Suprapubic skin (tissue), 4 donors: ENCODE results near the gene GJC2. TPM values are rescaled to one million over a fixed set of nuclear protein-coding genes. Genes with fewer than 3 reads are reported as not detected.

Experiments
- DNase-seq, 2 donors: peaks; one replicate each; pipeline ENCODE4 v3.0.0-alpha.2; 2019; ENCODE audit warnings: low spot score in 2 of 2
- H3K27ac ChIP-seq: fragments of 200-600 bp; sonication (generic); one replicate; pipeline ENCODE4 v1.5.1; 2019
- H3K27me3 ChIP-seq: fragments of 200-600 bp; sonication (generic); one replicate; pipeline ENCODE4 v1.5.1; 2019
- H3K36me3 ChIP-seq: fragments of 200-600 bp; sonication (generic); one replicate; pipeline ENCODE4 v1.5.1; 2019
- H3K4me1 ChIP-seq: fragments of 200-600 bp; sonication (generic); one replicate; pipeline ENCODE4 v1.5.1; 2019
- H3K4me3 ChIP-seq: fragments of 200-600 bp; sonication (generic); one replicate; pipeline ENCODE4 v1.5.1; 2019; ENCODE audit warnings: mild to moderate bottlenecking
- H3K9me3 ChIP-seq: fragments of 200-600 bp; sonication (generic); one replicate; pipeline ENCODE4 v1.5.1; 2019
- CTCF ChIP-seq, 2 donors: fragments of 200-600 bp in 1 of 2; fragments of 450-650 bp in 1 of 2; sonication (generic) in 1 of 2; IDR thresholded peaks; one replicate each; pipeline ENCODE4 v1.5.1; 2016 to 2019; ENCODE audit warnings: antibody characterized with exemption in 2 of 2, mild to moderate bottlenecking in 1 of 2, moderate library complexity in 1 of 2
- EP300 ChIP-seq: sonication (generic); formaldehyde crosslinking; IDR thresholded peaks from one replicate; pipeline ENCODE4 v1.6.1; 2017; ENCODE audit warnings: antibody characterized with exemption
- POLR2A ChIP-seq, 2 donors: fragments of 450-650 bp; IDR thresholded peaks; one replicate each; pipeline ENCODE4 v1.6.1; 2017; ENCODE audit warnings: antibody characterized with exemption in 2 of 2, mild to moderate bottlenecking in 2 of 2, moderate library complexity in 2 of 2
- POLR2AphosphoS5 ChIP-seq, 3 donors: sonication (generic); formaldehyde crosslinking; IDR thresholded peaks; one replicate each; pipeline ENCODE4 v1.6.1; 2017; ENCODE audit warnings: antibody characterized with exemption in 3 of 3
- WGBS: methylation state at CpG from one replicate; pipeline ENCODE4 v1.1.5; 2018; 5-methylcytosine and 5-hydroxymethylcytosine counted together
- total RNA-seq, 4 donors: library from RNA; depleted of rRNA; stranded (reverse); fragments of >200 nt; gene quantifications; one replicate each; pipeline ENCODE4 v1.1.0, GENCODE V29; 2016

Gene GJC2
- total RNA-seq, 4 donors from 2014 or later, result 2.5 to 3.6 (median 3.0) TPM

- Histone ChIP-seq H3K36me3 (peaks cover 26% of the 10 kb centered on the region), H3K4me1 (peaks cover 66% of the 10 kb centered on the region), H3K27me3 (no peaks in the 10 kb centered on the region), H3K27ac (peak overlapping the region; percentile 73), H3K9me3 (no peaks in the 10 kb centered on the region), H3K4me3 (peak overlapping the region; percentile 36)
- 68% methylated on average over 6 of the region's 12 CpGs for WGBS
- DNase-seq, result peak in 1 of 2 donors; percentile 66
- TF ChIP-seq POLR2AphosphoS5 (IDR thresholded peaks at IDR 0.05), result no peak
- no peak for TF ChIP-seq EP300
Observed at GRCh38 chr1:228151180-228151925, 1.6 kb downstream of the GJC2 start.

DNA sequence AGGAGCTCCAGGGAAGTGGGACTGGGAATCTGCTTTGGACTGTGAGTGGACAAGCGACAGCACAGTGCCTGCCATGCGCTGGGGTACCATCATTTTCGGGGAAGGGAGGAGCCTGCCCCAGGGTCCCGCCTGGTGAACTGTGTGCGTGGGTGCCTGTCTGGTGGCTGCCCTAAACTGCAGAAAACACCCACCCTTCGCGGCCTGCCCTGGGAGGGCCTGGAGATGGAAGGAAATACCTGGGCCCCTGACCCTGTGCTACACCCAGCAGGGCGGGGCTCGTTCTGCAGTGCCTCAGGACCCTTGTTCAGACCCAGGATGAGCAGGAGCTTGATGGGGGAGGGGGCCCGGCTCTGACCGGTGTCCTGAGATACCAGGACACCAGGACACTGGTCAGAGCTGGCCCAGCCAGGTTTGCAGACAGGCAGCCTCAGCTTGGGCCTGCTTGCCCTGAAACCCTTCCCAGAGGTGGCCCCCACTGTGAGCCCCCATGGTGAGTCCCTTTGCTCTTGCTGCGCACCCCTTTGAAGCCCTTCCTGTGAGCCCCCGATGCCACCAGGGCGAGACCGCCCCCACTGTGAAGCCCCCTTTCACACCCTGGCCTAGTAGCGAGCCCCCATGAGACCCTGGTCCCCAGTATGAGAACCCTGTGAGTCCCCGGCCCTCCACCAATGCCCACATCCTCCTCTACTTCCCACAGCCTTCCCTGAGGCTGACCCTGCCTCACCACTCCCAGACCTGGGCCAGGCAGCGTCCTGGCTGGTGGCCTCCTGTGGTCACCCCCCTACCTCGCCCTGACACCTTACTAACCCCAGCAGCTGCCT lies 2.6 kb downstream of the GJC2 start:
- Histone ChIP-seq H3K4me3 (no peak overlapping the region), H3K27ac (no peak overlapping the region), H3K9me3 (no peaks in the 10 kb centered on the region), H3K36me3 (peaks cover 17% of the 10 kb centered on the region), H3K27me3 (no peaks in the 10 kb centered on the region), H3K4me1 (peaks cover 59% of the 10 kb centered on the region)
- WGBS, result 85% methylated on average over 15 of the region's 19 CpGs
- TF ChIP-seq POLR2A (IDR thresholded peaks at IDR 0.05) (no peak), POLR2AphosphoS5 (IDR thresholded peaks at IDR 0.05) (no peak), EP300 (no peak), CTCF (IDR thresholded peaks at IDR 0.05) (no peak)
- DNase-seq, result peak in 1 of 2 donors; percentile 65

GRCh38 chr1:228152918-228153258 lies 3.2 kb downstream of the GJC2 start:
- 75% methylated on average over 3 of the region's 3 CpGs for WGBS
- Histone ChIP-seq H3K9me3 (no peaks in the 10 kb centered on the region), H3K27me3 (no peaks in the 10 kb centered on the region), H3K36me3 (peaks cover 11% of the 10 kb centered on the region), H3K27ac (no peak overlapping the region), H3K4me3 (no peak overlapping the region), H3K4me1 (peaks cover 53% of the 10 kb centered on the region)
- DNase-seq, result no peak
- no peak for TF ChIP-seq POLR2AphosphoS5 (IDR thresholded peaks at IDR 0.05)
- no peak for TF ChIP-seq EP300
- TF ChIP-seq CTCF (IDR thresholded peaks at IDR 0.05), result no peak

DNA sequence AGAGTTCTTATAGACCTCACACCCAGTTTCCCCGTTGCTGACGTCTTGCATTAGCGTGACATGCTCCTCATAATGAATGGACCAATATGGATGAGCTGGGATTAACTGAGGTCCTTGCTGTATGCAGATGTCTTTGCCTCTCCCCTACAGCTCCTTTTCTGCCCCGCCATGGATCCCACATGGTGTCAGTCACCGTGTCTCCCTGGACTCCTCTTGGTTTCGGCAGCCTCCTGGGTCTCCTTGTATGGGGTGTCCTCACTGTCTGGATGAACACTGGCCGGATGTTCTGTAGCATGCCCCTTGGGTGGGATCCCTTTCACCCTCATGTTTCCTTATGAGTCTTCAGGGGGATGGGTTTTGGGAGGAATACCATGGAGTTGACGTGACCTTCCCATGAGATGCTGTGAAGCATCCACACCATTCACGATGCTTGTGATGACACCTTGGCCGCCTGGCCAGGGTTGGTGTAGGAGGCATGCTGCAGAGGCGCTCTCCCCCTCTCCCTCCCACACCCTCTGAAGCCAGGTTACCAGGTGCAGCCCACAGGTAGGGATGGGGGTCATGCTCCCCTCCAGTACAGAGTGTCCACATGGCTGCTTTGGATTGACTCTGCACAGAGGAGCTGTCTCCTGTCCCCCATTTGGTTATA lies 4.4 kb downstream of the GJC2 start:
- H3K27me3 ChIP-seq, result no peaks in the 10 kb centered on the region
- no peaks in the 10 kb centered on the region for H3K9me3 ChIP-seq
- H3K27ac ChIP-seq, result no peak overlapping the region
- peak in 1 of 2 donors; percentile 49 for DNase-seq
- TF ChIP-seq CTCF (IDR thresholded peaks at IDR 0.05), result no peak
- H3K36me3 ChIP-seq, result no peaks in the 10 kb centered on the region
- peaks cover 46% of the 10 kb centered on the region for H3K4me1 ChIP-seq
- no peak overlapping the region for H3K4me3 ChIP-seq
- 90% methylated on average over 11 of the region's 11 CpGs for whole genome bisulfite sequencing

DNA sequence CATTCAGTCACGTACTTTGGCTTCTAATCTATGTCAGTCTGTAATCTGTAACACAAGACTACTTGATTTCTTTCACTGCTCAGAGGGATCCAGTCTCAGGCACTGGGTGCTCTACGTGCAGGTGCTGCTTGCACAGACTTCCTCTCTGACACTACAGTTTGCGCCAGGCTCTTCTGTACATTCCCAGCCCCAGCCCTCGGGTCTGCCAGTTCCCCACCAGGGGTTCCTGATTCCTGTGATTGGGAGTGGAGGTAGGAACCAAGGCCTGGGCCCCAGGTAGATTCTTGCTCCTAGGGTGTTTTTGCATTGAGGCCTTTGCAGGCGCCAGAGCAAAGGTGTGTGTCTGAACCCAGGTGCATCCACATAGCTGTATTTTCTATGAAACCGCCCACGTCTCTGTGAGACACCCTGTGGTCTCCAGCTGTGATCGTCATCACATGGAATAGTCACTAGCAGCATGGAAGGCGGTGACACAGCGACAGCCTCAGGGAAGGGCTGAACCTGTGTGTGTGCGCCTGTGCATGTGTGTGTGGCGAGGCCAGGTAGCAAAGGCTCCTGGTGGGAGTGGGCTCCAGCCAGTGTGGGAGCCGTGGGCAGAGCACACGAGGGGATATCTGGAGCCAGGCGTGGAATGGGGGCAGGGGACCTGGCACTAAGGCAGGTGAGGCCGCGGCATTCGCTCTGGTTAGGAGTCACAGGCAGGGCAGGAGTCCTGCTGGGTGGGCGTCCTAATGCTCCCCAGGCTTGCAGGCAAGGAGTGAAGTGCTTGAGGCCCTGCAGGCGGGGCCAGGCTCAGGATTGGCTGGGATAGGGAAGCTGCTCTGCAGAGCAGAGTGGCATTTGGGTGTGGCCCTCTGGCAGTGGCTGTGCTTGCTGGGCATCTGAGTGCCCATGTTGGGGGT lies 5.2 kb downstream of the GJC2 start:
- Histone ChIP-seq H3K9me3 (no peaks in the 10 kb centered on the region), H3K27me3 (no peaks in the 10 kb centered on the region), H3K27ac (peak overlapping the region; percentile 28), H3K4me1 (peaks cover 43% of the 10 kb centered on the region), H3K4me3 (no peak overlapping the region), H3K36me3 (no peaks in the 10 kb centered on the region)
- WGBS, result 49% methylated on average over 12 of the region's 20 CpGs
- peak in 1 of 2 donors; percentile 61 for DNase-seq
- TF ChIP-seq POLR2AphosphoS5 (IDR thresholded peaks at IDR 0.05), result no peak
- TF ChIP-seq POLR2A (IDR thresholded peaks at IDR 0.05), result no peak
- TF ChIP-seq EP300, result no peak
- TF ChIP-seq CTCF (IDR thresholded peaks at IDR 0.05), result no peak
